Skeletal muscle tissue (tissue), 4 donors: ENCODE measurements around the gene C5AR2. TPM values are rescaled to one million over a fixed set of nuclear protein-coding genes. Genes with fewer than 3 reads are reported as not detected.
"Not testable (repeated sequence)": the region's sequence is repeated elsewhere in the genome, so short reads cannot be mapped to it uniquely, and the experiment has no call there.

ENCODE experiments used
- H3K27ac ChIP-seq: one replicate; pipeline ENCODE4 v1.7.0; 2013; ENCODE audit warnings: mild to moderate bottlenecking, low read depth, low read length, inconsistent platforms
- H3K27me3 ChIP-seq, 3 donors: one replicate each; pipeline ENCODE4 v1.7.0; 2013; ENCODE audit warnings: low read length in 3 of 3; ENCODE audit not compliant: control insufficient read depth in 3 of 3, insufficient read depth in 3 of 3
- H3K36me3 ChIP-seq, 3 donors: one replicate each; pipeline ENCODE4 v1.7.0; 2013; ENCODE audit warnings: low read length in 3 of 3; ENCODE audit not compliant: control insufficient read depth in 3 of 3, insufficient read depth in 3 of 3
- H3K4me1 ChIP-seq, 3 donors: one replicate each; pipeline ENCODE4 v1.7.0; 2013; ENCODE audit warnings: low read length in 3 of 3, mild to moderate bottlenecking in 3 of 3; ENCODE audit not compliant: control insufficient read depth in 3 of 3, insufficient read depth in 3 of 3
- H3K4me3 ChIP-seq, 3 donors: one replicate each; pipeline ENCODE4 v1.7.0; 2013; ENCODE audit warnings: low read length in 3 of 3
- H3K9ac ChIP-seq, 3 donors: one replicate each; pipeline ENCODE4 v1.7.0; 2013; ENCODE audit warnings: low read length in 3 of 3, mild to moderate bottlenecking in 3 of 3, moderate library complexity in 2 of 3, low read depth in 1 of 3
- H3K9me3 ChIP-seq, 3 donors: one replicate each; pipeline ENCODE4 v1.7.0; 2013; ENCODE audit warnings: low read length in 3 of 3; ENCODE audit not compliant: control insufficient read depth in 3 of 3
- total RNA-seq: library from RNA; depleted of rRNA; stranded (reverse); fragments of >200 nt; gene quantifications from one replicate; pipeline ENCODE4 v1.2.3, GENCODE V29; 2014
- donor health status: Osteomylitis.

The C5AR2 gene
- total RNA-seq, 1 donor from 2014 or later = 0.52 TPM

- peaks cover 9 to 24% (median 15%) of the 10 kb centered on the region in 3 donors for H3K4me1 ChIP-seq
- peaks cover 37 to 50% (median 45%) of the 10 kb centered on the region in 3 donors for H3K36me3 ChIP-seq
- H3K27ac ChIP-seq = no peak overlapping the region
- H3K9me3 ChIP-seq = no peaks in the 10 kb centered on the region
- peaks cover 0 to under 1% (median 0%) of the 10 kb centered on the region in 3 donors for H3K27me3 ChIP-seq
- no peak overlapping the region for H3K4me3 ChIP-seq
- H3K9ac ChIP-seq = no peak overlapping the region
Observed at GRCh38 chr19:47380559-47380958, 48.6 kb downstream of the C5AR2 start.

- no peak overlapping the region for H3K4me3 ChIP-seq
- no peak overlapping the region for H3K27ac ChIP-seq
- H3K4me1 ChIP-seq = peaks cover 9 to 24% (median 15%) of the 10 kb centered on the region in 3 donors
- H3K9me3 ChIP-seq = no peaks in the 10 kb centered on the region
- H3K9ac ChIP-seq = no peak overlapping the region
- peaks cover 0 to 4% (median 0%) of the 10 kb centered on the region in 3 donors for H3K27me3 ChIP-seq
- H3K36me3 ChIP-seq = peaks cover 32 to 45% (median 39%) of the 10 kb centered on the region in 3 donors
Observed at GRCh38 chr19:47381121-47381520, 49.1 kb downstream of the C5AR2 start.

GRCh38 chr19:47381653-47382279, 49.8 kb downstream of the C5AR2 start:
- H3K36me3 ChIP-seq = peaks cover 27 to 38% (median 33%) of the 10 kb centered on the region in 3 donors
- H3K9me3 ChIP-seq = no peaks in the 10 kb centered on the region
- H3K4me3 ChIP-seq = no peak overlapping the region
- no peak overlapping the region for H3K27ac ChIP-seq
- no peak overlapping the region for H3K9ac ChIP-seq
- peaks cover 0 to 4% (median 0%) of the 10 kb centered on the region in 3 donors for H3K27me3 ChIP-seq
- peaks cover 9 to 24% (median 15%) of the 10 kb centered on the region in 3 donors for H3K4me1 ChIP-seq

GRCh38 chr19:47383890-47384289, 51.9 kb downstream of the C5AR2 start:
- not testable (repeated sequence) for H3K27me3 ChIP-seq, H3K27ac ChIP-seq, H3K9me3 ChIP-seq, H3K9ac ChIP-seq, H3K4me3 ChIP-seq
- H3K4me1 ChIP-seq = peaks cover 7 to 14% (median 9%) of the 10 kb centered on the region in 3 donors
- peaks cover 21 to 27% (median 22%) of the 10 kb centered on the region in 3 donors for H3K36me3 ChIP-seq

- H3K27me3 ChIP-seq, H3K27ac ChIP-seq, H3K9ac ChIP-seq, H3K9me3 ChIP-seq, H3K4me3 ChIP-seq, H3K4me1 ChIP-seq: not testable (repeated sequence)
- H3K36me3 ChIP-seq = peaks cover 21 to 26% (median 22%) of the 10 kb centered on the region in 3 donors
Observed at GRCh38 chr19:47384533-47384932, 52.6 kb downstream of the C5AR2 start.

GRCh38 chr19:47386582-47386981, 54.6 kb downstream of the C5AR2 start:
- H3K36me3 ChIP-seq, H3K9ac ChIP-seq, H3K4me1 ChIP-seq, H3K27ac ChIP-seq, H3K9me3 ChIP-seq, H3K4me3 ChIP-seq: not testable (repeated sequence)
- peaks cover 2 to 15% (median 4%) of the 10 kb centered on the region in 3 donors for H3K27me3 ChIP-seq

- H3K4me3 ChIP-seq, H3K27ac ChIP-seq, H3K4me1 ChIP-seq, H3K36me3 ChIP-seq, H3K9ac ChIP-seq, H3K9me3 ChIP-seq: not testable (repeated sequence)
- peaks cover 2 to 17% (median 4%) of the 10 kb centered on the region in 3 donors for H3K27me3 ChIP-seq
Observed at GRCh38 chr19:47387623-47388022, 55.6 kb downstream of the C5AR2 start.

GRCh38 chr19:47388721-47389120, 56.7 kb downstream of the C5AR2 start:
- not testable (repeated sequence) for H3K4me3 ChIP-seq, H3K9me3 ChIP-seq, H3K4me1 ChIP-seq, H3K9ac ChIP-seq, H3K36me3 ChIP-seq, H3K27ac ChIP-seq
- peaks cover 2 to 17% (median 4%) of the 10 kb centered on the region in 3 donors for H3K27me3 ChIP-seq

GRCh38 chr19:47389150-47389556, 57.2 kb downstream of the C5AR2 start:
- Histone ChIP-seq H3K27me3 (peaks cover 2 to 17% (median 4%) of the 10 kb centered on the region in 3 donors), H3K4me3 (no peak overlapping the region), H3K4me1 (no peaks in the 10 kb centered on the region), H3K9ac (no peak overlapping the region), H3K27ac (no peak overlapping the region), H3K9me3 (no peaks in the 10 kb centered on the region), H3K36me3 (no peaks in the 10 kb centered on the region)

GRCh38 chr19:47390533-47391488, 58.8 kb downstream of the C5AR2 start:
- no peak overlapping the region for H3K27ac ChIP-seq
- peaks cover 2 to 14% (median 4%) of the 10 kb centered on the region in 3 donors for H3K27me3 ChIP-seq
- no peak overlapping the region for H3K4me3 ChIP-seq
- H3K9ac ChIP-seq = no peak overlapping the region
- no peaks in the 10 kb centered on the region for H3K36me3 ChIP-seq
- H3K9me3 ChIP-seq = no peaks in the 10 kb centered on the region
- no peaks in the 10 kb centered on the region for H3K4me1 ChIP-seq
